ENCODE data around the gene ZNF227.

The ZNF227 gene

DNA sequence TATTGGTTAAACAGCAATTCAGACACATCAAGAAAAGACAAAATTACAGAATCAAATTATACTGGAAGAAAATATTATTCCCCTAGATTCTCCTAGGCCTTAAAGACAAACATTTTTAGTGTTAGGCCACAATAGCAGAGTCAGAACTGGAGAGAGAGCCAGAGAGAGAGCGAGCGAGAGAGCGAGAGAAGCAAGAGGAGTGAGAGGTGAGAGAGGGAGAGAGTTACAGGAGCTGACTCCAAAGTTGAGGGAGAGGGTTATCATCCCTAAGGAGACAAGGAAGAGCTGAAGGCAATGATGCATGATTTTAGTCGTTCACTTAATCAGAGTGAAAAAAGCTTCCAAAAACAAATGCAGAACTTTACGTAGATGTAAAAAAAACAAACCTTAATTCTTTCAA, 20.2 kb upstream of the ZNF227 start:
- no peak overlapping the region for H3K9ac ChIP-seq (ENCODE audit: low read length)
- no peak overlapping the region for H3K4me3 ChIP-seq (ENCODE audit: low read depth, low read length, poor library complexity, severe bottlenecking)
- no peak overlapping the region for H2AFZ ChIP-seq (ENCODE audit: low read length)
- no peaks in the 10 kb centered on the region for H3K79me2 ChIP-seq (ENCODE audit: insufficient read depth, low read length)
- no peaks in the 10 kb centered on the region for H3K36me3 ChIP-seq (ENCODE audit: insufficient read depth, low read length)
- no peaks in the 10 kb centered on the region; the same call in 1 of the 2 replicates for H3K9me2 ChIP-seq (ENCODE audit: low read depth, low read length)
- no peaks in the 10 kb centered on the region for H3F3A ChIP-seq (ENCODE audit: insufficient read depth, low read length)
- no peak overlapping the region for H3K4me2 ChIP-seq (ENCODE audit: low read length)
- no peak overlapping the region for H3K27ac ChIP-seq (ENCODE audit: low read depth, low read length, poor library complexity, severe bottlenecking)
- TF ChIP-seq EZH2 (IDR thresholded peaks at IDR 0.05; ENCODE audit: borderline replicate concordance, low read length): no peak
- TF ChIP-seq, protein P1, sequence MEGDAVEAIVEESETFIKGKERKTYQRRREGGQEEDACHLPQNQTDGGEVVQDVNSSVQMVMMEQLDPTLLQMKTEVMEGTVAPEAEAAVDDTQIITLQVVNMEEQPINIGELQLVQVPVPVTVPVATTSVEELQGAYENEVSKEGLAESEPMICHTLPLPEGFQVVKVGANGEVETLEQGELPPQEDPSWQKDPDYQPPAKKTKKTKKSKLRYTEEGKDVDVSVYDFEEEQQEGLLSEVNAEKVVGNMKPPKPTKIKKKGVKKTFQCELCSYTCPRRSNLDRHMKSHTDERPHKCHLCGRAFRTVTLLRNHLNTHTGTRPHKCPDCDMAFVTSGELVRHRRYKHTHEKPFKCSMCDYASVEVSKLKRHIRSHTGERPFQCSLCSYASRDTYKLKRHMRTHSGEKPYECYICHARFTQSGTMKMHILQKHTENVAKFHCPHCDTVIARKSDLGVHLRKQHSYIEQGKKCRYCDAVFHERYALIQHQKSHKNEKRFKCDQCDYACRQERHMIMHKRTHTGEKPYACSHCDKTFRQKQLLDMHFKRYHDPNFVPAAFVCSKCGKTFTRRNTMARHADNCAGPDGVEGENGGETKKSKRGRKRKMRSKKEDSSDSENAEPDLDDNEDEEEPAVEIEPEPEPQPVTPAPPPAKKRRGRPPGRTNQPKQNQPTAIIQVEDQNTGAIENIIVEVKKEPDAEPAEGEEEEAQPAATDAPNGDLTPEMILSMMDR (IDR thresholded peaks at IDR 0.05; ENCODE audit: low read length): no peak
- H4K20me1 ChIP-seq (ENCODE audit: insufficient read depth, low read length): no peaks in the 10 kb centered on the region
- no peaks in the 10 kb centered on the region for H3K4me1 ChIP-seq (ENCODE audit: insufficient read depth, low read length, severe bottlenecking)
- H3K9me3 ChIP-seq (ENCODE audit: low read length): no peaks in the 10 kb centered on the region
- no peaks in the 10 kb centered on the region for H3K27me3 ChIP-seq (ENCODE audit: insufficient read depth, low read length)

DNA sequence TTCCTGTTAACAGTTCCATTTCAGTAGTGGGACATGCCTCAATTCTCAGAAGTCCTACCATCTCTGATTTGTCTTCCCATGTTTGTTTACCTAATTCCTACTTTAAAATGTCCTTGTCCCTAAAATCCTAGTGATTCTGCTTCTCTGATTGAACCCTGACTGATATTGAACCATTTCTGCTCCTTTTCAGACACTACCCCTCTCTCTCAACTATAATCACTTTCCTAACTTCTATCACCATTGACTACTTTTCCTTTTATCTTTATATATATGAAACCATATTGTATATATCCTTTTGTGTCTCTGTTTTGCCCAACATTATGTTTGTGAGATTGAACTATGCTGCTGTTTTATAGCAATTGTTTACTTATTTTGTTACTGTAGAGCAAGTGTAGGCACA, 15.6 kb upstream of the ZNF227 start:
- Histone ChIP-seq H3K27me3 (ENCODE audit: insufficient read depth, low read length) (no peaks in the 10 kb centered on the region), H4K20me1 (ENCODE audit: insufficient read depth, low read length) (no peaks in the 10 kb centered on the region), H3F3A (ENCODE audit: insufficient read depth, low read length) (no peaks in the 10 kb centered on the region), H3K9me3 (ENCODE audit: low read length) (no peaks in the 10 kb centered on the region), H3K9ac (ENCODE audit: low read length) (no peak overlapping the region), H3K4me3 (ENCODE audit: low read depth, low read length, poor library complexity, severe bottlenecking) (no peak overlapping the region), H3K36me3 (ENCODE audit: insufficient read depth, low read length) (no peaks in the 10 kb centered on the region), H3K4me1 (ENCODE audit: insufficient read depth, low read length, severe bottlenecking) (no peaks in the 10 kb centered on the region), H3K4me2 (ENCODE audit: low read length) (no peak overlapping the region), H3K79me2 (ENCODE audit: insufficient read depth, low read length) (no peaks in the 10 kb centered on the region), H3K9me2 (ENCODE audit: low read depth, low read length) (no peaks in the 10 kb centered on the region), H2AFZ (ENCODE audit: low read length) (no peak overlapping the region), H3K27ac (ENCODE audit: low read depth, low read length, poor library complexity, severe bottlenecking) (no peak overlapping the region)
- TF ChIP-seq, protein P1 (IDR thresholded peaks at IDR 0.05; ENCODE audit: low read length): no peak
- no peak for TF ChIP-seq EZH2 (IDR thresholded peaks at IDR 0.05; ENCODE audit: borderline replicate concordance, low read length)

DNA sequence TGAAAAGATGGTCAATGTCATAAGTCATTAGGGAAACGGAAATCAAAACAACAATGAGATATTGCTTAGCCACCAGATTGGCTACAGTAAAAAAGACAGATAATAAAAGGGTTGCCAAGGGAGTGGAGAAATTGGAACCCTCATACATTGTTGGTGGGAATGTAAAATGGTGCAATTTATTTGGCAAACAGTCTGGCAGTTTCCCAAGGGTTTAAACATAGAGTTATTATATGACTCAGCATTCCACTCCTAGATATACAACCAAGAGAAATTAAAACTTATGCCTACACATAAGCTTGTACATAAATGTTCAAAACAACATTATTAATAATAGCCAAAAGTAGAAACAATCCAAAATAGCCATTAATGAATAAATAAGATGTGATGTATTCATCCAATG, 9.9 kb upstream of the ZNF227 start:
- H3K4me3 ChIP-seq (ENCODE audit: low read depth, low read length, poor library complexity, severe bottlenecking): no peak overlapping the region
- no peak overlapping the region for H2AFZ ChIP-seq (ENCODE audit: low read length)
- no peaks in the 10 kb centered on the region for H4K20me1 ChIP-seq (ENCODE audit: insufficient read depth, low read length)
- peaks cover 4% of the 10 kb centered on the region for H3K4me1 ChIP-seq (ENCODE audit: insufficient read depth, low read length, severe bottlenecking)
- no peak for TF ChIP-seq EZH2 (IDR thresholded peaks at IDR 0.05; ENCODE audit: borderline replicate concordance, low read length)
- TF ChIP-seq, protein P1 (IDR thresholded peaks at IDR 0.05; ENCODE audit: low read length): no peak
- no peak overlapping the region for H3K4me2 ChIP-seq (ENCODE audit: low read length)
- no peak overlapping the region for H3K27ac ChIP-seq (ENCODE audit: low read depth, low read length, poor library complexity, severe bottlenecking)
- H3K36me3 ChIP-seq (ENCODE audit: insufficient read depth, low read length): no peaks in the 10 kb centered on the region
- no peaks in the 10 kb centered on the region for H3K79me2 ChIP-seq (ENCODE audit: insufficient read depth, low read length)
- peaks cover 8% of the 10 kb centered on the region for H3K9me3 ChIP-seq (ENCODE audit: low read length)
- H3K27me3 ChIP-seq (ENCODE audit: insufficient read depth, low read length): no peaks in the 10 kb centered on the region
- no peak overlapping the region for H3K9ac ChIP-seq (ENCODE audit: low read length)
- H3K9me2 ChIP-seq (ENCODE audit: low read depth, low read length): no peaks in the 10 kb centered on the region
- no peaks in the 10 kb centered on the region for H3F3A ChIP-seq (ENCODE audit: insufficient read depth, low read length)
